CD4-positive, alpha-beta memory T cell (primary cell): Measurements from ENCODE around the gene FGFR4. TPM values are rescaled to one million over a fixed set of nuclear protein-coding genes. Genes with fewer than 3 reads are reported as not detected.
A peak's percentile ranks its signal among the peaks of the same experiment; 100 is the strongest.

Source experiments
- CTCF ChIA-PET: fragments of 350-600 bp; sonication (Branson Sonifier 250); formaldehyde crosslinking; loops from one replicate; lab custom pipeline; 2021; ENCODE audit warnings: inconsistent platforms; ENCODE audit not compliant: partially characterized antibody; lab: Charles Lee
- POLR2A ChIA-PET: fragments of 350-600 bp; sonication (Branson Sonifier 250); formaldehyde crosslinking; loops from one replicate; lab custom pipeline; 2021; ENCODE audit not compliant: partially characterized antibody; lab: Charles Lee
- DNase-seq, 5 donors: peaks; one replicate each; pipeline versions ENCODE4 v3.0.0 to v3.0.0-alpha.2; 2020 to 2022; ENCODE audit warnings: mixed read lengths in 1 of 5
- H3K27ac ChIP-seq: one replicate; pipeline ENCODE4 v1.7.0; 2013; ENCODE audit warnings: low read depth, low read length
- H3K27me3 ChIP-seq: 2 replicates; pipeline ENCODE4 v1.7.0; 2013; ENCODE audit warnings: mild to moderate bottlenecking, low read length, moderate library complexity; ENCODE audit not compliant: insufficient read depth
- H3K36me3 ChIP-seq: 2 replicates; pipeline ENCODE4 v1.7.0; 2013; ENCODE audit warnings: mild to moderate bottlenecking, low read length, moderate library complexity; ENCODE audit not compliant: insufficient read depth
- H3K4me1 ChIP-seq: 2 replicates; pipeline ENCODE4 v1.7.0; 2013; ENCODE audit warnings: mild to moderate bottlenecking, low read length, moderate library complexity; ENCODE audit not compliant: insufficient read depth
- H3K4me3 ChIP-seq, 2 donors: one replicate each; pipeline ENCODE4 v1.7.0; 2013; ENCODE audit warnings: low read length in 2 of 2, mild to moderate bottlenecking in 1 of 2
- H3K9me3 ChIP-seq, 2 donors: one replicate each; pipeline ENCODE4 v1.7.0; 2013; ENCODE audit warnings: low read length in 2 of 2, control low read depth in 1 of 2; ENCODE audit not compliant: control insufficient read depth in 1 of 2
- H3K27ac Mint-ChIP-seq, 7 donors: one replicate each; pipeline ENCODE4 v1.8.0; 2020 to 2021; ENCODE audit warnings: mixed read lengths in 7 of 7, mild to moderate bottlenecking in 6 of 7, inconsistent platforms in 3 of 7, moderate library complexity in 3 of 7
- H3K27me3 Mint-ChIP-seq, 2 donors: one replicate each; pipeline ENCODE4 v1.8.0; 2020 to 2021; ENCODE audit warnings: mixed read lengths in 2 of 2
- H3K36me3 Mint-ChIP-seq, 2 donors: one replicate each; pipeline ENCODE4 v1.8.0; 2020 to 2021; ENCODE audit warnings: mixed read lengths in 2 of 2, inconsistent platforms in 1 of 2, mild to moderate bottlenecking in 1 of 2
- H3K4me1 Mint-ChIP-seq, 4 donors: one replicate each; pipeline ENCODE4 v1.8.0; 2020 to 2021; ENCODE audit warnings: mixed read lengths in 4 of 4, mild to moderate bottlenecking in 1 of 4
- H3K4me3 Mint-ChIP-seq, 8 donors: one replicate each; pipeline ENCODE4 v1.8.0; 2020 to 2021; ENCODE audit warnings: mixed read lengths in 8 of 8, mild to moderate bottlenecking in 7 of 8, moderate library complexity in 6 of 8, inconsistent platforms in 3 of 8
- H3K9me3 Mint-ChIP-seq, 8 donors: one replicate each; pipeline ENCODE4 v1.8.0; 2020 to 2021; ENCODE audit warnings: mixed read lengths in 8 of 8, mild to moderate bottlenecking in 5 of 8, inconsistent platforms in 3 of 8, moderate library complexity in 1 of 8
- intact Hi-C: fragments of 100-400 bp; cut with micrococcal nuclease; formaldehyde crosslinking; loops from one replicate; pipeline ENCODE4 v1.15.1; 2023
- polyA plus RNA-seq, 2 donors: library from polyadenylated mRNA; unstranded; fragments of 300-500 nt; fragmentation: Illumina TruSeq; gene quantifications; one replicate each; pipeline ENCODE4 v1.2.3, GENCODE V29; 2021
- total RNA-seq, 2 experiments: library from RNA; stranded (reverse); gene quantifications; one replicate each; pipeline ENCODE4 v1.2.3, GENCODE V29; 2021

FGFR4 gene
- total and polyA plus RNA-seq, 4 experiments from 2014 or later: 2.2 to 3.0 TPM; not detected in 2

DNA sequence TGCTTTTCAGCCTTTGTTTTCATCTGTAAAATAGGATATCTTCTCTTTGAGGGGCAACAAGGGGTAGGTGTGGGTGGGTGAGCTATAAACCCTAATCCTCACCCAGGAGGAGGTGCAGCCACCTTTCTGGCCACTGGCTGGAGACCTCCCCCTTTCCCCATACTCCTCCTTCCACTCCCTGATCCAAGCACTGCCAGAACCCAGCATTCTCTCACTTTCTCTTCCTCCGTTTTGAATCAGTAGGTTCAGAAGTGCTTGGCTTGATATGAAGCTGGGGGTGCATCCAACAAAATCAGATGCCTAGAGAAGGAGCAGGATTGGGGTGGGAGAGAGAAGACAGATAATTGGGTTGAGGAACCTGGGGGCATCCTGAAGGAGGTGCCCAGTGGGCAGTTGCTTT is 40.1 kb downstream of the FGFR4 start:
- peak overlapping the region in 1 of 7 donors; percentile 44 for H3K27ac Mint-ChIP-seq

DNA sequence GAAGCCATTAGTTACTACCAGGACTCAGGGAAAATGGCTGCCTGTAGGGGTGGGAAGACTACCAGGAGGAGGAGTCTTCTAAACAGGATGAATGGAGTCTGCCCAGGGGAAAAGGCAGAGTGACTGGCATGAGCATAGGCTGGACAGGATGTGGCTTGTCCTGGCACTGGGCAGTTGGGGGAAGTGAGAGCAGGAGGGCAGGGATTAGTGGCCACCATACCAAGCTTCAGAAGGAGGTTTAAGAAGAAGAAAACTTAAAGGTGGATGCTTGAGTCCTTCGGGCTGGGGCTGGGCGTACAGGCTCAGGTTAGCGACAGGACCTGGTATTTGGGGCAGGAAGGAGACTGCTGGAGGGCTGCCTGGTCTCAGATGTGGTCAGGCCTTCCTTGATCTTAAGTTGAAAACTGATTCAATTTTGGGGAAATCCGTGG is 41.9 kb downstream of the FGFR4 start:
- Histone ChIP-seq H3K27ac (peak overlapping the region; percentile 6), H3K4me1 (peaks cover 28% of the 10 kb centered on the region), H3K36me3 (no peaks in the 10 kb centered on the region), H3K9me3 (no peaks in the 10 kb centered on the region), H3K4me3 (peak overlapping the region in 1 of 2 donors; percentile 1), H3K27me3 (no peaks in the 10 kb centered on the region)
- ChIA-PET CTCF (interaction anchor here (1.1 to 2.0 kb wide), 3 partner anchors 15 to 180 kb away, joined by 3 to 16 read pairs (median 8); no protein-coding TSS in a partner anchor), POLR2A (interaction anchor here (1.1 to 2.1 kb wide), 2 partner anchors 10 to 20 kb away, joined by 4 to 9 read pairs; no protein-coding TSS in a partner anchor)
- Mint-ChIP-seq H3K36me3 (peaks cover 0 to 4% of the 10 kb centered on the region in 2 donors), H3K27ac (peak overlapping the region; percentile 37 to 91 (median 75)), H3K4me3 (peak overlapping the region in 7 of 8 donors; percentile 30 to 79 (median 69)), H3K9me3 (no peaks in the 10 kb centered on the region), H3K4me1 (peaks cover 25 to 40% (median 33%) of the 10 kb centered on the region in 4 donors), H3K27me3 (no peaks in the 10 kb centered on the region)
- intact Hi-C loops: no loop called here
- DNase-seq: peak in 2 of 5 donors; percentile 22 to 30

More for the DNA sequence above, 40.1 kb downstream of the FGFR4 start:
- Mint-ChIP-seq H3K36me3 (peaks cover 0 to 4% of the 10 kb centered on the region in 2 donors), H3K27me3 (no peaks in the 10 kb centered on the region), H3K4me1 (peaks cover 25 to 39% (median 33%) of the 10 kb centered on the region in 4 donors), H3K9me3 (no peaks in the 10 kb centered on the region), H3K4me3 (no peak overlapping the region)
- ChIA-PET POLR2A (interaction anchor here (0.6 to 0.8 kb wide), 2 partner anchors 12 to 765 kb away, joined by 3 read pairs; partner anchors contain the start of gene KIAA1191), CTCF (interaction anchor here (0.7 to 4.0 kb wide), 3 partner anchors 13 to 119 kb away, joined by 4 to 28 read pairs (median 5); no protein-coding TSS in a partner anchor)
- Histone ChIP-seq H3K27ac (no peak overlapping the region), H3K36me3 (no peaks in the 10 kb centered on the region), H3K4me1 (peaks cover 28% of the 10 kb centered on the region), H3K4me3 (no peak overlapping the region), H3K27me3 (no peaks in the 10 kb centered on the region), H3K9me3 (no peaks in the 10 kb centered on the region)
- no peak for DNase-seq
- intact Hi-C loops: no loop called here

DNA sequence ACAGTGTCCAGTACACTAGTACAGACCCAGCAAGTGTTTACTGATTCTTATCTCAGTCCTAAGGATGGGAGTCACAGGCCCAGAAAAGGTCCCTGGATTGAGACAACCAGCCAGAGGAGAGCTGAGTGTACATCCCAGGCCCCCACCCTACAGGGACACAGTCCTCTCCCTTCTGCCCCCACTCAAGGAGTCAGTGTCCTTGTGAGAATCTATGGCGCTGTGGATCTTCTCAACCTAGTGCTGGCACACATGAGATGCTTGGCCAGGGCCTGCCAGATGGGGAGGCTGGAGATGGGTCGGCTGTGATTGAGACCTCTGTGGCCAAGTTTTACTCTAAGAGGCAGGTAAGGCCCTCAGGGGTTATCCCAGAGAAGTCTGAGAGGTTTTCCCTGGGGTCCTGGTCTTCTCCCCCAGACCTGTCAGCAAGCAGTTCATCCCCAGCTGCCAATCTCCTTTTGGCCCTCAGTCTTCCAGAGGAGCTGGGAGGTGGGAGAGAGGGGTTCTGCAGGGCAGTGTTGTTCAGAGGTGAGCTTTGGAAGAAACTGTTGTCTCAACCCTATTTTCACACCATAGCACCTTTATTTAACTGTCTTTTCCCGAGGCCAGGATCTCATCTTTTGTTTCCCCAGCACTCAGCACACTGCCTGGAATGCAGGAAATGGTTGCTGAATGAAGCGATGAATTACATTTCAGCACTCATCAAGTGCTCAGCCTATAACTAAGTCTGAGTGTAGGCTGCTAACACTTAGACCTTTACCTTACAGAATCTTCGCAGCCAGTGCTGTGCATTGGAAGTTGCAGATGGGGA is 43.7 kb downstream of the FGFR4 start:
- intact Hi-C loops: loop anchor here (5.0 kb wide), 2 partner anchors 172 to 327 kb away; partner anchors contain the start of genes PRELID1 and RAB24
- Mint-ChIP-seq H3K4me1 (peaks cover 30 to 51% (median 39%) of the 10 kb centered on the region in 4 donors), H3K27me3 (no peaks in the 10 kb centered on the region), H3K9me3 (no peaks in the 10 kb centered on the region), H3K36me3 (peaks cover 2 to 13% of the 10 kb centered on the region in 2 donors), H3K4me3 (peak overlapping the region in 5 of 8 donors; percentile 3 to 79 (median 48)), H3K27ac (peak overlapping the region in 6 of 7 donors; percentile 58 to 95 (median 82))
- Histone ChIP-seq H3K4me1 (peaks cover 38% of the 10 kb centered on the region), H3K27ac (no peak overlapping the region), H3K9me3 (no peaks in the 10 kb centered on the region), H3K4me3 (no peak overlapping the region), H3K36me3 (no peaks in the 10 kb centered on the region), H3K27me3 (no peaks in the 10 kb centered on the region)
- DNase-seq: no peak
- POLR2A ChIA-PET: interaction anchor here (1.1 to 1.4 kb wide), 2 partner anchors 17 to 182 kb away, joined by 3 read pairs; no protein-coding TSS in a partner anchor
- CTCF ChIA-PET: interaction anchor here (2.0 to 9.8 kb wide), 2 partner anchors 16 to 18 kb away, joined by 16 to 80 read pairs; no protein-coding TSS in a partner anchor

DNA sequence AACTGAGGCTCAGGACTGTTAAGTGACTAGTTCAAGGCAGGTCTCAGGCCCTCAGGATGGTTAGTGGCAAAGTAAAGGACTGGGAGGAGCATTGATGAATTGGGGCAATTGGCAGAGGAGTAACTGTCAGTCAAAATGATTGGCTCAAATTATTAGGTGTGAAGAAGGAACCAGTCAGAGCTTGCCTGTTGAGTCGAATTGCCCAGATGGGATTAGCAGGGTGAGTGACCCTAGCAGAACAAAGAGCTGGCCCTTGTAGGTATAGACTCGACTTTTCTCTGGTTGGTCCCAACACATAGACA is 44.3 kb downstream of the FGFR4 start:
- Histone ChIP-seq H3K4me3 (no peak overlapping the region), H3K4me1 (peaks cover 43% of the 10 kb centered on the region), H3K36me3 (no peaks in the 10 kb centered on the region), H3K27me3 (no peaks in the 10 kb centered on the region), H3K9me3 (no peaks in the 10 kb centered on the region), H3K27ac (no peak overlapping the region)
- Mint-ChIP-seq H3K27me3 (no peaks in the 10 kb centered on the region), H3K9me3 (no peaks in the 10 kb centered on the region), H3K4me1 (peaks cover 34 to 57% (median 43%) of the 10 kb centered on the region in 4 donors), H3K4me3 (peak overlapping the region in 5 of 8 donors; percentile 3 to 84 (median 48)), H3K36me3 (peaks cover 5 to 19% of the 10 kb centered on the region in 2 donors), H3K27ac (peak overlapping the region in 5 of 7 donors; percentile 36 to 95 (median 91))
- intact Hi-C loops: loop anchor here (5.0 kb wide), 2 partner anchors 171 to 326 kb away; partner anchors contain the start of genes PRELID1 and RAB24
- ChIA-PET CTCF (interaction anchor here (9.8 kb wide), 1 partner anchor 18 kb away, joined by 80 read pairs; no protein-coding TSS in a partner anchor), POLR2A (interaction anchor here (1.1 to 7.0 kb wide), 2 partner anchors 16 to 181 kb away, joined by 3 to 68 read pairs; no protein-coding TSS in a partner anchor)
- no peak for DNase-seq

DNA sequence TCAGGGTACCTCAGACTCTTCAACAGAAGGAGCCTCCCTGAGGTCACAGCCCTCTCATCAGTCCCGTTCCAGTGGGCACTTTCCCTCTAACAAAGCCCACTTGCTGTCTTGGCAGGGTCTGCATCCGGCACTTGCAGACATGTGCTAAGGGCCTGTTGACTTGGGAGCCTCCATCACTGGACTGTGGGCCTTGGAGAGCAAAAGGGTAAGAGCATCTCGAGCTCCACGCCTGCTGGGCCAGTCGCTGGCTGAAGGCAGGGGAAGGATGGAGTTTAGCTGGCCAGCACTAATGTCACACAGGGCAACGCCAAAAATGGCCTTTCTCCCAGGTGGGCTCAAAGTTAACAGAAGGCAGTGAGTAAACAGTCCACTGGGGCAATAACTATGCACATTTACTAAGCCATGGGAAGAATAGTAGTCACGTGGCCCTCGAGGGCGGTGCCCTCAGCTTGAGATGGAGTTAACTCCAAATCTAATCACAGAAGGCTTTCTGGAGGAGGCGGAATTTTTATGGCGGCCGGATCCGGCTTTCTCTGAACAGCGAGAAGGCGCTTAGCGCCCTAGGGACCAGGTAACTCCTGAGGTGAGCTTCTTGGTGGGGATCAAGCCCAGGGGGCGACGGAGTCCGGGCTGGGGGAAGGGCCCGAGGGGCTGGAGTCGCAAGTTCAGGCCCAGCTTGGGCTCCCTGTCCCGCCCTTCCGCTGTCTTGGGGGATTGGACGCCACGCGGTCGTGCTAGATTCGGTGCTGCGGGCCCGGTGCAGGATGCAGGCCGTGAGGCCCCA is 44.8 kb downstream of the FGFR4 start:
- Histone ChIP-seq H3K36me3 (no peaks in the 10 kb centered on the region), H3K27me3 (no peaks in the 10 kb centered on the region), H3K9me3 (no peaks in the 10 kb centered on the region), H3K4me1 (peaks cover 49% of the 10 kb centered on the region), H3K4me3 (no peak overlapping the region), H3K27ac (no peak overlapping the region)
- intact Hi-C loops: loop anchor here (5.0 kb wide), 2 partner anchors 171 to 326 kb away; partner anchors contain the start of genes PRELID1 and RAB24
- Mint-ChIP-seq H3K4me1 (peaks cover 35 to 62% (median 47%) of the 10 kb centered on the region in 4 donors), H3K27ac (peak overlapping the region; percentile 62 to 91 (median 77)), H3K4me3 (peak overlapping the region in 7 of 8 donors; percentile 4 to 84 (median 57)), H3K36me3 (peaks cover 5 to 23% of the 10 kb centered on the region in 2 donors), H3K27me3 (no peaks in the 10 kb centered on the region), H3K9me3 (no peaks in the 10 kb centered on the region)
- POLR2A ChIA-PET: interaction anchor here (1.1 to 7.0 kb wide), 3 partner anchors 16 to 595 kb away, joined by 3 to 68 read pairs (median 5); partner anchors contain the start of gene RNF44
- CTCF ChIA-PET: interaction anchor here (9.8 kb wide), 1 partner anchor 19 kb away, joined by 80 read pairs; no protein-coding TSS in a partner anchor
- no peak for DNase-seq
